GM03348 (cell line): ENCODE results near the gene SCRT2.
"Not testable (repeated sequence)": the region's sequence is repeated elsewhere in the genome, so short reads cannot be mapped to it uniquely, and the experiment has no call there.

Experiments used
- DNase-seq: peaks from one replicate; pipeline ENCODE4 v3.0.0; 2012; ENCODE audit warnings: low spot score

Gene SCRT2

DNA sequence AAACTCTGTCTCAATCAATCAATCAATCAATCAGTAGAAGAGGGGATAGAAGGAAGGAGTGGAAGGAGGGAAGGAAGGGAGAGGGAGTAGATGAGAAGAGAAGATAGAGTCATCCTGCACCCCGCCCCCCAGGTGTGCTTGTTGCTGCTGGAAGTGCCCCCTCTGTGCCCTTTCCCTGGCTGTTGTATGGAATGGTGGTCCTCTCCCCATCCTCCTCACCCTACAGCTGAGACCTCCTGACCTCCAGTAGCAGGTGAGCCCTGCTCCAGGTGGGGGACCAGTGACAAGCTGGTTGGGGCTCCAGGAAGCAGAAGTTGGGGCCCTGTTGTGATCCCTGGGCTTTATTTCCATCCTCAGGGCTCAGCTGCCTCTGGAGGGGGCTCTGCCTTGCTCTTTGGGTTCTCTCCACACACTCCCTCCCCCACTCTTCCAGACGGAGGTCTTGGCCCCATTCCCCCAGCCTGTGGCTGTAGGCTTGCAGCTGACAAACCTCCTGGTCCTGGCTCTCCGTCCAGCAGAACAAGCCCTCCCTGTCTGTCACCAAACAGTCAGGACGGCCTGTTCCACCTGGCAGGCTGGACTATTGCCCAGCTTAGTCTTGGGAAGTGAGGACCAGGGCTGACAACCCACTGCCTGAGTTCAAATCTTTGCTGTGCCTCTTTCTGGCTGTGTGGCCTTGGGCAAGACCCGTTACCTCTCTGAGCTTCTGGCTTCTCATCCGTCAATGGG is 26.0 kb upstream of the SCRT2 start:
- DNase-seq, result no peak

GRCh38 chr20:699811-700338 is 24.3 kb upstream of the SCRT2 start:
- DNase-seq, result no peak

DNA sequence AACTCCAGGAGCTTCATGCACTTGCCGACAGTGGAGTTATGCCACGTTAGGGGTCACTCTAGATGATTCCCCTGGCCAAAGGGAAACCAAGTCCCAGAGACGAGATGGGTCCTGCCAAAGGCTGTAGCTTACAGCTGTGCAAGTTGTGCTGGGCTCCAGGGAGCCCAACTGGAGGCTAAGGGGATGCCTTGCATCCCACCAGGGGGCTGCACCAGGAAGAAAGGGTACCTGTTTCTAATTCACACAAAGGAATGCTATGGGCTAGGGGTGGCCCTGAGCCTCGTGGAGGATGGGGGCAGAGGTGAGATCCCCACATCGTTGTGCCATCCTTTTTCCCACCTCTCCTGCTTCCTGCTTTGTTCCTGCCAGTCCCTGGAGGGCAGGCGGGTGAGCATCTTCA is 23.7 kb upstream of the SCRT2 start:
- DNase-seq, result no peak

- no peak for DNase-seq
Measured at GRCh38 chr20:698276-698675, 22.7 kb upstream of the SCRT2 start.

DNA sequence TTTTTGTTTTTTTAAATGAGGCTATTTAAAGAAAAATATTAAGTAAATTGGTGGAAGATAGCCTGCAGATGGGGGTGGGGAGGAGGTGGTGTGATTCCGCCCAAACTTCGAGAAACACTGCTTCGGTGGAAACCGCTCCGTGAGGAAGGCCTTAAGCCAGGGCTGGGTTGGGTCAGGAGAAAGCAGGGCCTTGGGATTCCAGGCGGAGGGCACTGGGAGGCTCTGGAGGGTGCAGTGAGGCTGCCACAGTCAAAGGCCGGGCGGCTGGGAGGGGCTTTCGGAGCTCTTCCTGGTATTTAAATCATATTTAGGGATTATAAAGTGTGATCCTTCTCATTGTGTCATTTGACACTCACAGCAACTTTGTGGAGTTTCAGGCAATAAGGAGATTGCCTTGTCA is 22.2 kb upstream of the SCRT2 start:
- no peak for DNase-seq

- no peak for DNase-seq
Measured at GRCh38 chr20:695165-695866, 19.7 kb upstream of the SCRT2 start.

DNA sequence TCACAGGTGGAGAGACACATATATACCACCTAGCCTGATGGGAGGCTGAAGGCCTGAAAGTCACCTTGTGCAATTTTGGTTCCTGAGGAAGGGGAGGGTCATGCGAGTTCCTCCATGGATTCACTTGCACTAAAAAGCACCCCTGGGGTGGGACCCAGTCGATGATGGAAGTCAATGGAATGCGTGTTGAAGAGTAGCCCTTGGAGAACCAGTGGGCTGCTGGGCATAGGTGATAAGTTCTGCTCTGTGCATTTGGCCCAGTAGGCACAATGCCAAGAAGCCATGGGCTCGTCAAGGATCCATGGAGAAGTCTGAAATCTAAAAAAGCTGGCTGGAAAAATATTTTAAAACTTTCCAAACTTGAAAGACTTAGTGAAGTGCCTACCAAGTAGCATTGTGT is 18.9 kb upstream of the SCRT2 start:
- no peak for DNase-seq

- DNase-seq, result not testable (repeated sequence)
Measured at GRCh38 chr20:693786-694185, 18.2 kb upstream of the SCRT2 start.

DNA sequence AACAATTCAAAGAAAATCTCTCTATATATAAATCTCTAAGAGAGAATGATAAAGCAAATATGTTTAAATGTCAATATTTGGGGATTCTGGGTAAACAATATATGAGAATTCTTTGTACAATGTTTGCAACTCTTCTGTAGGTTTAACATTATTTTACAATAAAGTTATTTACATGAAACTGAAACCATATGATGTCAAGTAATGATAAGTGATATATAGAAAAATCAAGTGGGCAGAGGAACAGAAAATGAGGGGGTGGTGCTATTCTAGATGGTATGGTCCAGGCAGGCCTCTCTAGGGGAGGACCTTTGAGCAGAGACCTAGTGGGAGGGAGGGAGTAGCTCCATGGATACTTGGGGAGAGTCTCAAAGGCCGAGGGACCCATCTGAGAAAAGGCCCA is 16.4 kb upstream of the SCRT2 start:
- no peak for DNase-seq

DNA sequence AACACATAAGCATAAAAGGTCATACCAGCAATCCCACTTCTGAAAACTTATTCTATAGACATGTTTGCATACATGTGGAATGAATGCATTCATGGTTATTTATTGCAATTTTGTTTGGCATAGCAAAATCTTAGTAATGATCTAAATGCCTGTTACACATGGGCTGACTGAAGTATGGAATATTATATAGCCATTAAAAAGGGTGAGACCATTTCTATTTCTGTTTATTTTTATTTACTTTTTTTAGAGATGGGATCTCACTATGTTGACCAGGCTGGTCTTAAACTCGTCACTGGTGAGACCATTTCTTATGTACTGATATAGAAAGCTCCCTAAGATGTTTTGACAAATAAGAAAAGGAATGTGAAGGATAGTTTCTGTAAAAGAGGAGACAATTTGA is 14.3 kb upstream of the SCRT2 start:
- no peak for DNase-seq

GRCh38 chr20:689348-689747 is 13.7 kb upstream of the SCRT2 start:
- no peak for DNase-seq

DNA sequence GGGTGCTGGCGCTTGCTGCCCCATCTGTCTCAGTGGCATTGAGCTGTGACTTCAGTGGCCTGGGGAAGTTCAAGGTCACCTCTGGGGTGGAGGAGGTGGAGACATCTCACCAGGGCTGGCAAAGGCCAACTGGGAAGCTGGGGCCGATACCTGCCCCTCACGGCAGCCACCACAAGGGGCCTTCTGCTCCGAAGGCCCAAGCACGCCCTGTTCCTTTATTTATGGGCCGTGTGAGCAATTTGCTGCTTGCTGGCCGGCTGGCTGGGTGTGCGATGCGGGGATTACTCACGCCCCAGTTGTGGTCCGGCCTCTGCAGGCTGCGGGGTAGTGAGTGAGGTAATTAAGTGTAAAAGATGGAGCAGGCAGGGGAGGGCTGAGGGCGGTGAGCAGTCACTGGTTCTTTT is 13.2 kb upstream of the SCRT2 start:
- peak; percentile 24 for DNase-seq

DNA sequence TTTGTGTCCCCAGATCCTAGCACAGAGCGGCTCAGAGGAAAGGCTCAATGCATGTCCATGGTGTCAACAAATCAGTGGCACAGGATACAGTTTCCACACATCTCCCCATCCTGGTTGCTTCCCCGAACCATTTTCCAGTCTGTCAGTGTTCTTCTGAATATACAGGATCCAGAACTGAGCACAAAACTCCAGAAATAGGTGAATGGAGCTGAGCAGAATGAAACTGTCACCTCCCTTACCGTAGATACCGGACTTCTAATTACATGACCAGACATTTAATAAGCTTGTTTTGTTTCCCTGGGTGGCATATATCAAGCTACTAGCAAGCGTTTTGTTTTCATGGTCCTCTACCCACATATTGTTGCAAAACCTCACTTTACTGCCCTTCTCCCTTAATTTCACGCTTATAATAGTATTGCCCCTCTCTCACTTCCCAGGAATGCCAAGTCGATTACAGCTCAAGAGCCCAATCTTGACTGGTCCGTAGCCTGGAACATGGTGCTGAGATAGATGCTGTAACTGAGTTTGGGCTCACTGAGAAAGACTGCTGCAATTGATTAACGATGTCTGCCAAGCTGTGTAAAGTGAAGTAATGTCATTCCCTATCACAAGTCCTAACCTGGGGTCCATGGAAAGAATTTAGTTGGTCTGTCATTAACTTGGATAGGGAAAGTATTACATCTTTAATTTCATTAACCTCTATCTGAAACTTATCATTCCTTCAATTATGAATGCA is 12.0 kb upstream of the SCRT2 start:
- no peak for DNase-seq

GRCh38 chr20:684676-685319 is 9.2 kb upstream of the SCRT2 start:
- DNase-seq, result no peak

- DNase-seq, result no peak
Measured at GRCh38 chr20:682123-682522, 6.5 kb upstream of the SCRT2 start.

DNA sequence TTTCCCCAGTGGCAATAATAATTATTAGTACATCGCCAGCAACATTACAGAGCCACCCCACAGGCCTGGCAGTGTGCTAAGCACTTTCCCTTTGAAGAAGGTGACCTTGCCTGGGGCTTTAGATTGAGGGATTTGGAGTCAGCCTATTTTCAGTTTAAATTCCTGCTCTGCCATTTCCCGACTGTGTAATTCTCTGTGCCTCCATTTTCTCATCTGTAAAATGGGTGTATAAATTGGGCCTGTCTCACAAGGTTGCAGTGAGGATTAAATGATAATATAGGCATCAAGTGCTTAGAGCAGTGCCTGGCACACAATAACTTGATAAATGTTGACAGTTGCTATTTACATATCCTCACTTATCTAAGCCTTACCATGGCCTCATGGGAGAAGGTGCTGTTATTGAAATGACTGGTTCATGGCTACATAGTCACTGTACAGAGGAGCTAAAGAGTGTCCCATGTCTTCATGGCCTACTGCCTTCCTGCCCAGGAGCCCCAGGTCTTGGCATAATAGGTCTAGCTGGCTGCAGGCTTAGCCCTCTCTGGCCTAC is 5.1 kb upstream of the SCRT2 start:
- DNase-seq, result no peak

GRCh38 chr20:677957-678356 is 2.4 kb upstream of the SCRT2 start:
- DNase-seq, result no peak

- no peak for DNase-seq
Measured at GRCh38 chr20:676967-677366, 1.4 kb upstream of the SCRT2 start.

DNA sequence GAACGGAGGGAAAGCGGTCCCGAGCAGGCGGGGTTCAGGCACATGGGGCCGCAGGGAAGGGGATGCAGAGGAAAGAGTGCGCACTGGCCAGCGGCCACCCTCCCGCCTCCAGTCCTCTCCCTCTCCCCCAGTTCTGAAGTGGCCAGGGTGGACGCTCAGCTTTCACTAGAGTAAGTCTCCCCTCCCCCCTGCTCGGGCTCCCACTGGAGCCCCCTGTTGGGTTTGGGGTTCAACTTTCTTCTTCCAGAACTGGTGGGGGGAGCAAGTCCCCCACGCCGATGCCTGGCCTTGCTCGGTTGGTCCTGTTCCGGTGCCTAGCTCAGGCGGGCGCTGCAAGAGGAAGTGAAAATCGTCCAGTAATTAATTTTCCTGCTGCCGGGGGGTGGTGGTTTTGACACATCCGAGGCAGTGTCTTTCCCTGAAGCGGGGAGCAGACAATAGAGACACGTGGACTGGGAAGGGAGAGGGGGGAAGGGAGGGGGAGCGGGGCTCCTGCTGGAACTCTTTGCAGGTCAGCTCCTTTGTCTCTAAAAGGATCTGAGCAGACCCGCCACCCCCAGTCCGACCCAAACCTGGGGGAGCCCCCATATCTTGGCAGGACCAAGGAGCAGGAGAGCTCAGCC is 824 bp upstream of the SCRT2 start:
- DNase-seq, result no peak

DNA sequence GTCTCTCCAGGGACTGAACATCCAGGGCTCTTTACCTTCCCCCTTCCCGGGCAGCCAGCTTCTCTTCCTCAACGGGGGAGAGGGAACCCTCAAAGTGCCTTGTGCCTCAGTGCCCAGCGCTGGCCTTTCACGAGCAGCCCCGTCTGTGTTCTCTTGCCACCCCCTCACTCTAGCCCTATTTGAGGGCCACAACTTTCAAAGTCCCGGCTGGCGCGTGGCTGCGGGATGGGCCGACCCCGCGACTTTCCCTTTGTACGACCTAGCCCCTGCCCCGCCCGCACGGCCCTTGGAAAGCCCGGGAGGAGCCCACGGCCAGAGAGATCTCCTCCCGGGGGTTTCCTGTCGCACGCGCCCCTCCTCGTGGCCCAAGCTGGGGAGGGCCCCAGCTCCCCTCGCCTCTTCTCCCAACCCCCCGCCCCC is 559 bp downstream of the SCRT2 start:
- no peak for DNase-seq

DNA sequence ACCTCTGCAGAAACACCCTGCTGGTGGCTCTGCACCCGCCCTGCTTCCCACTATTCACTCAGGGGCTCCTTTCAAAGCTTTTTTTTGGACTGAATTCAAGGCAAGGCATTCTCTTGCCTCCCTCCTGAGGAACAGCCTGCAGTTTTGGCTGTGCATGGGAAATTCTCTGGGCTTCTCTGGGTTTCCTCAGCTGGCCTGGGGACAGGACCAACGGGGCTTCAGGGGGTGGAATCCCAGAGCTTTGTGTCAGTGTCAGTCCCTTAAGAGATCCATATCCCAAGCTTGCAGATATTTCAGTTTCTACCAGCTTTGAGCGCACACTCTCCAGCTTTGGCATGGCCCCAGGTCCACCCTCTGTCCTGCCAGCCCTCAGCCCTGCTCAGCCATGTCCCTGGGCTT is 2.0 kb downstream of the SCRT2 start:
- DNase-seq, result no peak
